PC-3 (cell line): Measurements from ENCODE around the gene ARL14EP. TPM values are rescaled to one million over a fixed set of nuclear protein-coding genes. Genes with fewer than 3 reads are reported as not detected.

Source experiments
- ATAC-seq: fragments of 200-7000 bp; cut with Tn5 transposase; 2 replicates; pipeline ENCODE4 v1.9.1; 2020; ENCODE audit warnings: mild to moderate bottlenecking, moderate library complexity
- BruUV-seq: library from RNA; stranded (reverse); fragments of 400-500 nt; replicated peaks from 2 replicates; lab custom pipeline; 2021; lab: Mats Ljungman, UMichigan
- CTCF ChIA-PET: fragments of 300-600 bp; sonication (Branson Sonifier 250); formaldehyde crosslinking; loops from one replicate; lab custom pipeline; 2022; ENCODE audit warnings: antibody characterized with exemption; lab: Charles Lee
- POLR2A ChIA-PET: fragments of 300-600 bp; sonication (Branson Sonifier 250); formaldehyde crosslinking; loops from one replicate; lab custom pipeline; 2022; ENCODE audit warnings: antibody characterized with exemption; ENCODE audit not compliant: unreplicated experiment; lab: Charles Lee
- DNase-seq: peaks from one replicate; pipeline ENCODE4 v3.0.0-alpha.2; 2015
- H2AFZ ChIP-seq: fragments of 300-600 bp; sonication (generic); 2 replicates; pipeline ENCODE4 v1.6.0; 2016; ENCODE audit warnings: antibody characterized with exemption, low read length
- H3F3A ChIP-seq: fragments of 300-600 bp; sonication (generic); one replicate; pipeline ENCODE4 v1.6.0; 2017; ENCODE audit warnings: antibody characterized with exemption, low read length, control low read depth, mild to moderate bottlenecking; ENCODE audit not compliant: unreplicated experiment
- H3K27ac ChIP-seq: fragments of 300-600 bp; sonication (generic); 2 replicates; pipeline ENCODE4 v1.5.1; 2016; ENCODE audit warnings: mild to moderate bottlenecking, low read length
- H3K27me3 ChIP-seq: fragments of 300-600 bp; sonication (generic); 2 replicates; pipeline ENCODE4 v1.6.1; 2016; ENCODE audit warnings: low read length, mixed read lengths
- H3K36me3 ChIP-seq: fragments of 300-600 bp; sonication (generic); 2 replicates; pipeline ENCODE4 v1.6.1; 2016; ENCODE audit warnings: low read depth, mixed run types, low read length, mixed read lengths
- H3K4me1 ChIP-seq: fragments of 300-600 bp; sonication (generic); 2 replicates; pipeline ENCODE4 v1.5.1; 2016; ENCODE audit warnings: low read length; ENCODE audit not compliant: insufficient read depth
- H3K4me2 ChIP-seq: fragments of 300-600 bp; sonication (generic); 2 replicates; pipeline ENCODE4 v1.6.0; 2016; ENCODE audit warnings: low read length
- H3K4me3 ChIP-seq: fragments of 300-600 bp; sonication (generic); 2 replicates; pipeline ENCODE4 v1.5.1; 2016; ENCODE audit warnings: mild to moderate bottlenecking, low read length, mixed read lengths
- H3K79me2 ChIP-seq: fragments of 300-600 bp; sonication (generic); 2 replicates; pipeline ENCODE4 v1.6.1; 2017; ENCODE audit warnings: low read length, mixed read lengths
- H3K9ac ChIP-seq: fragments of 300-600 bp; sonication (generic); 2 replicates; pipeline ENCODE4 v1.6.0; 2016; ENCODE audit warnings: mild to moderate bottlenecking, low read length
- H3K9me2 ChIP-seq: fragments of 300-600 bp; sonication (generic); replicated peaks from 2 replicates; pipeline ENCODE4 v1.6.1; 2016; ENCODE audit warnings: mixed run types, low read length, mixed read lengths
- H3K9me3 ChIP-seq: fragments of 300-600 bp; sonication (generic); 2 replicates; pipeline ENCODE4 v1.6.1; 2016; ENCODE audit warnings: low read length, mixed read lengths
- H4K20me1 ChIP-seq: fragments of 300-600 bp; sonication (generic); 2 replicates; pipeline ENCODE4 v1.6.1; 2016; ENCODE audit warnings: low read length, mixed read lengths
- CTCF ChIP-seq: fragments of 300-600 bp; sonication (generic); conservative IDR thresholded peaks from 2 replicates; pipeline ENCODE4 v1.5.1; 2017; ENCODE audit warnings: antibody characterized with exemption, low read depth, mild to moderate bottlenecking, low read length
- EZH2 ChIP-seq: fragments of 300-600 bp; sonication (generic); IDR thresholded peaks from one replicate; pipeline ENCODE4 v1.6.1; 2017; ENCODE audit warnings: antibody characterized with exemption, mild to moderate bottlenecking, low read length; ENCODE audit not compliant: unreplicated experiment
- EZH2phosphoT487 ChIP-seq: fragments of 300-600 bp; sonication (generic); IDR thresholded peaks from 2 replicates; pipeline ENCODE4 v1.6.1; 2018; ENCODE audit warnings: mild to moderate bottlenecking, antibody characterized with exemption, low read length, borderline replicate concordance
- intact Hi-C: fragments of 100-400 bp; cut with micrococcal nuclease; formaldehyde crosslinking; loops from 2 replicates; pipeline ENCODE4 v1.9.0; 2023
- total RNA-seq: library from RNA; depleted of rRNA; stranded (reverse); fragments of >200 nt; gene quantifications from 2 replicates; pipeline ENCODE4 v1.2.3, GENCODE V29; 2014

The ARL14EP gene
- total RNA-seq, 1 experiment from 2014 or later, result 8.4 TPM

DNA sequence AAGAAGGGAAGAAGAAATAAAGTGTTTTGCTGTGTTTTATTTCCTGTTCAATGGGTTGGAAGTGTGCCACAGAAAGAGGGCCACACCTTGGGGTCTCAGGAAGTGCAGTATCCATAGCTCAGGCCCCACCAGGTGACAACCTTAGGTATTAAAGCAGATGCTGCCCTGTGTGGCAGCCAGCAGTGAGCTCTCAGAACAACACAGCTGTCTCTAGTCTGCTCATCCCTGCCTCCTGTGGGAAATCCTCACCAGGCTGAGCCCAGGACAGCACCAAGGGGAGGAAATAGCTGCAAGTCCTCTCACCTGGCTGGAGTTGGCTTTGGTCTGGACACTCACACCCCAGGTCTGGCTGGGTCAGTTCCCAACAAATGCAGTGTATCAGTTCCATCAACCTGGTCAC is 25.1 kb downstream of the ARL14EP start:
- Histone ChIP-seq H3K27ac (no peak overlapping the region), H3K79me2 (no peaks in the 10 kb centered on the region), H3K9me2 (no peaks in the 10 kb centered on the region), H3F3A (no peaks in the 10 kb centered on the region), H3K4me3 (no peak overlapping the region), H3K4me2 (no peak overlapping the region), H3K4me1 (no peaks in the 10 kb centered on the region), H3K9me3 (no peaks in the 10 kb centered on the region), H4K20me1 (no peaks in the 10 kb centered on the region), H2AFZ (no peak overlapping the region), H3K27me3 (peaks cover 14% of the 10 kb centered on the region), H3K36me3 (no peaks in the 10 kb centered on the region; the same call in 1 of the 2 replicates), H3K9ac (no peak overlapping the region)
- no peak for DNase-seq
- no TSS peak for BruUV-seq
- CTCF ChIA-PET, result no interaction called here
- no peak for TF ChIP-seq EZH2phosphoT487
- no peak for TF ChIP-seq CTCF
- no peak for TF ChIP-seq EZH2
- POLR2A ChIA-PET, result no interaction called here
- intact Hi-C loops, result loop anchor here (5.0 kb wide), 2 partner anchors 569 to 1829 kb away; no protein-coding TSS in a partner anchor
- ATAC-seq, result no peak

GRCh38 chr11:30349885-30350284 is 27.0 kb downstream of the ARL14EP start:
- H4K20me1 ChIP-seq, result no peaks in the 10 kb centered on the region
- no peak overlapping the region for H3K4me2 ChIP-seq
- POLR2A ChIA-PET, result no interaction called here
- H3K4me3 ChIP-seq, result no peak overlapping the region
- H2AFZ ChIP-seq, result no peak overlapping the region
- no peak overlapping the region for H3K9ac ChIP-seq
- TF ChIP-seq EZH2phosphoT487, result no peak
- no peak for TF ChIP-seq CTCF
- TF ChIP-seq EZH2, result no peak
- H3F3A ChIP-seq, result no peaks in the 10 kb centered on the region
- H3K4me1 ChIP-seq, result no peaks in the 10 kb centered on the region
- CTCF ChIA-PET, result no interaction called here
- DNase-seq, result no peak
- no peak for ATAC-seq
- intact Hi-C loops, result loop anchor here (5.0 kb wide), 2 partner anchors 567 to 1827 kb away; no protein-coding TSS in a partner anchor
- no TSS peak for BruUV-seq
- H3K27me3 ChIP-seq, result peaks cover 14% of the 10 kb centered on the region
- no peaks in the 10 kb centered on the region; the same call in 1 of the 2 replicates for H3K36me3 ChIP-seq
- H3K79me2 ChIP-seq, result no peaks in the 10 kb centered on the region
- no peak overlapping the region for H3K27ac ChIP-seq
- H3K9me2 ChIP-seq, result no peaks in the 10 kb centered on the region
- no peaks in the 10 kb centered on the region for H3K9me3 ChIP-seq

DNA sequence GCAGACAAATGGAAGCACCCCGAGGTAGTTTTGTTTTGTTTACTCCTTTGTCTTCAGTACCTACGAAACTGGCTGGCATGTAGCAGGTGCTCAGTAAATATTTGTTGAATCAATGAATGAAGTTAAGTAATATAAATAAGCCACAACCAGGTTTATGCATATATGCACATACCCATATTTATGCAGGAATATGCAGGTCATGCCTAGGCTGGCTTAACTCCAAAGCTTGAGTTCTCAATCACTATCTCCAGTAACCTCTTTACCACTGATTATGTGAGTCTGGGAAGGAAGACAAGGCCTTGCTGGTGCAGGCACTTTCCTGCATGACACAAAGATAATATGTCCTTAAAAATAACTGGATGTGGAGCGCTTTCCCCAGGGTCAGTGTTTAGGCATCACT is 27.5 kb downstream of the ARL14EP start:
- POLR2A ChIA-PET, result no interaction called here
- Histone ChIP-seq H3K79me2 (no peaks in the 10 kb centered on the region), H3K4me1 (no peaks in the 10 kb centered on the region), H3F3A (no peaks in the 10 kb centered on the region), H3K4me3 (no peak overlapping the region), H3K27ac (no peak overlapping the region), H3K9me2 (no peaks in the 10 kb centered on the region), H2AFZ (no peak overlapping the region), H3K9me3 (no peaks in the 10 kb centered on the region), H3K4me2 (no peak overlapping the region), H3K36me3 (no peaks in the 10 kb centered on the region; the same call in 1 of the 2 replicates), H3K9ac (no peak overlapping the region), H4K20me1 (no peaks in the 10 kb centered on the region), H3K27me3 (peaks cover 14% of the 10 kb centered on the region)
- intact Hi-C loops, result no loop called here
- no peak for TF ChIP-seq EZH2
- TF ChIP-seq EZH2phosphoT487, result no peak
- TF ChIP-seq CTCF, result no peak
- CTCF ChIA-PET, result no interaction called here
- DNase-seq (no peak), ATAC-seq (no peak)
- BruUV-seq, result no TSS peak
